IMR-90 (cell line): Measurements from ENCODE around the gene VPS33A. TPM values are rescaled to one million over a fixed set of nuclear protein-coding genes. Genes with fewer than 3 reads are reported as not detected.

Experiments used
- ATAC-seq: fragments of 200-7000 bp; cut with Tn5 transposase; 2 replicates; pipeline ENCODE4 v1.9.1; 2020; ENCODE audit warnings: low read depth, mild to moderate bottlenecking, moderate library complexity
- BruUV-seq: library from RNA; stranded (reverse); fragments of 400-500 nt; replicated peaks from 2 replicates; lab custom pipeline; 2021; lab: Mats Ljungman, UMichigan
- CTCF ChIA-PET: fragments of 300-600 bp; formaldehyde crosslinking; extraction: SDS; loops from one replicate; lab custom pipeline; 2021; ENCODE audit warnings: antibody characterized with exemption; lab: Yijun Ruan, JAX
- POLR2A ChIA-PET: fragments of 300-600 bp; sonication (Branson Sonifier 250); formaldehyde crosslinking; loops from one replicate; lab custom pipeline; 2022; ENCODE audit warnings: antibody characterized with exemption; ENCODE audit not compliant: unreplicated experiment; lab: Charles Lee
- DNase-seq: peaks from one replicate; pipeline ENCODE4 v3.0.0; 2013
- H2AFZ ChIP-seq: replicated peaks from 2 replicates; pipeline ENCODE3; 2013; ENCODE audit warnings: low read length, mild to moderate bottlenecking; ENCODE audit not compliant: poor library complexity
- H2AK5ac ChIP-seq: 2 replicates; pipeline ENCODE4 v1.6.1; 2013; ENCODE audit warnings: low read depth, low read length, inconsistent platforms
- H2AK9ac ChIP-seq: replicated peaks from 2 replicates; pipeline ENCODE3; 2013; ENCODE audit warnings: mild to moderate bottlenecking, low read depth, low read length, moderate library complexity; ENCODE audit not compliant: poor library complexity
- H2BK120ac ChIP-seq: 2 replicates; pipeline ENCODE4 v1.6.1; 2013; ENCODE audit warnings: low read depth, low read length, inconsistent platforms
- H2BK15ac ChIP-seq: 3 replicates; pipeline ENCODE4 v1.6.1; 2013; ENCODE audit warnings: low read depth, low read length, inconsistent platforms
- H2BK20ac ChIP-seq: 2 replicates; pipeline ENCODE4 v1.6.1; 2013; ENCODE audit warnings: low read depth, mild to moderate bottlenecking, inconsistent platforms, low read length, moderate library complexity
- H2BK5ac ChIP-seq: 2 replicates; pipeline ENCODE4 v1.6.1; 2013; ENCODE audit warnings: mild to moderate bottlenecking, low read depth, low read length, inconsistent platforms; ENCODE audit not compliant: poor library complexity, severe bottlenecking
- H3K14ac ChIP-seq: replicated peaks from 2 replicates; pipeline ENCODE4 v1.6.1; 2013; ENCODE audit warnings: low read depth, low read length, inconsistent platforms
- H3K18ac ChIP-seq: 2 replicates; pipeline ENCODE4 v1.6.1; 2013; ENCODE audit warnings: low read depth, low read length, control low read depth
- H3K23ac ChIP-seq: 2 replicates; pipeline ENCODE4 v1.6.1; 2013; ENCODE audit warnings: low read depth, low read length, inconsistent platforms
- H3K27ac ChIP-seq: 2 replicates; pipeline ENCODE4 v1.5.1; 2013; ENCODE audit warnings: mild to moderate bottlenecking, control low read depth, low read length; ENCODE audit not compliant: insufficient read depth
- H3K27me3 ChIP-seq: 2 replicates; pipeline ENCODE4 v1.6.1; 2013; ENCODE audit warnings: low read length; ENCODE audit not compliant: control insufficient read depth, insufficient read depth
- H3K36me3 ChIP-seq: 2 replicates; pipeline ENCODE4 v1.6.1; 2013; ENCODE audit warnings: low read length, mixed read lengths; ENCODE audit not compliant: control insufficient read depth, insufficient read depth
- H3K4ac ChIP-seq: 2 replicates; pipeline ENCODE4 v1.6.1; 2013; ENCODE audit warnings: low read depth, low read length, inconsistent platforms
- H3K4me1 ChIP-seq: 2 replicates; pipeline ENCODE4 v1.6.1; 2013; ENCODE audit warnings: low read length, mixed read lengths; ENCODE audit not compliant: control insufficient read depth, insufficient read depth
- H3K4me2 ChIP-seq: 2 replicates; pipeline ENCODE4 v1.6.1; 2013; ENCODE audit warnings: low read depth, mild to moderate bottlenecking, control low read depth, low read length, moderate library complexity
- H3K4me3 ChIP-seq: 2 replicates; pipeline ENCODE4 v1.5.1; 2013; ENCODE audit warnings: low read depth, mild to moderate bottlenecking, control low read depth, low read length, moderate library complexity; ENCODE audit not compliant: insufficient read depth
- H3K56ac ChIP-seq: 2 replicates; pipeline ENCODE4 v1.6.1; 2013; ENCODE audit warnings: low read length, inconsistent platforms; ENCODE audit not compliant: insufficient read depth; ENCODE audit errors: extremely low read depth
- H3K79me1 ChIP-seq, 2 experiments: 2 replicates each; pipeline ENCODE4 v1.6.1; 2013; ENCODE audit warnings: low read length in 2 of 2, inconsistent platforms in 1 of 2, low read depth in 1 of 2
- H3K9ac ChIP-seq: 2 replicates; pipeline ENCODE4 v1.6.1; 2013; ENCODE audit warnings: low read depth, low read length, control low read depth
- H3K9me1 ChIP-seq: 2 replicates; pipeline ENCODE4 v1.6.1; 2013; ENCODE audit warnings: low read length, inconsistent platforms; ENCODE audit not compliant: insufficient read depth
- H3K9me3 ChIP-seq: 2 replicates; pipeline ENCODE4 v1.6.1; 2013; ENCODE audit warnings: low read length; ENCODE audit not compliant: control insufficient read depth, insufficient read depth
- H4K20me1 ChIP-seq: 2 replicates; pipeline ENCODE4 v1.6.1; 2013; ENCODE audit warnings: low read length, inconsistent platforms; ENCODE audit not compliant: insufficient read depth
- H4K5ac ChIP-seq: 2 replicates; pipeline ENCODE4 v1.6.1; 2013; ENCODE audit warnings: mild to moderate bottlenecking, low read depth, low read length, control low read depth
- H4K8ac ChIP-seq, 2 experiments: 2 replicates each; pipeline ENCODE4 v1.6.1; 2013; ENCODE audit warnings: low read depth in 2 of 2, low read length in 2 of 2, control low read depth in 1 of 2, inconsistent platforms in 1 of 2
- H4K91ac ChIP-seq: 2 replicates; pipeline ENCODE4 v1.6.1; 2013; ENCODE audit warnings: low read depth, low read length, inconsistent platforms; ENCODE audit not compliant: insufficient read depth
- SMC3 ChIP-seq: fragments of 150-350 bp; IDR thresholded peaks from 2 replicates; pipeline ENCODE4 v1.6.1; 2016; ENCODE audit warnings: low read depth, mild to moderate bottlenecking, antibody characterized with exemption, low read length, moderate library complexity
- WGBS, 2 experiments: methylation state at CpG; one replicate each; pipeline versions ENCODE4 v1.1.5 to v1.1.7; 2013; ENCODE audit warnings: missing lambda C conversion rate in 2 of 2; ENCODE audit not compliant: insufficient read length in 1 of 2; ENCODE audit errors: extremely low coverage in 2 of 2; 5-methylcytosine and 5-hydroxymethylcytosine counted together
- dilution Hi-C: fragments of 300-500 bp; cut with HindIII; formaldehyde crosslinking; loops from one replicate; pipeline ENCODE4 v1.14.3; 2018; ENCODE audit warnings: low sequenced_read_pairs; ENCODE audit not compliant: unreplicated experiment
- in situ Hi-C: fragments of 300-500 bp; cut with MboI; formaldehyde crosslinking; loops from 3 replicates; pipeline ENCODE4 v1.14.3; 2019; ENCODE audit warnings: low sequenced_read_pairs, inconsistent platforms, mixed read lengths
- intact Hi-C: fragments of 100-400 bp; cut with micrococcal nuclease; formaldehyde crosslinking; loops from 2 replicates; pipeline ENCODE4 v1.10.0; 2022
- polyA plus RNA-seq, 3 experiments: library from polyadenylated mRNA; depleted of rRNA; stranded (reverse); fragments of >200 nt; gene quantifications; 2 replicates each; pipeline ENCODE4 v1.2.3, GENCODE V29; 2012; ENCODE audit warnings: low replicate concordance in 1 of 3
- total RNA-seq: library from RNA; depleted of rRNA; stranded (reverse); fragments of >200 nt; gene quantifications from 2 replicates; pipeline ENCODE4 v1.2.3, GENCODE V29; 2012
- TF ChIP-seq, protein P1 (sequence below): fragments of 150-350 bp; IDR thresholded peaks from 2 replicates; pipeline ENCODE4 v1.6.1; 2016; ENCODE audit warnings: low read depth, mild to moderate bottlenecking, low read length, moderate library complexity, borderline replicate concordance

VPS33A gene
- total and polyA plus RNA-seq, 2 of the 4 experiments (the other 2 are of a cell fraction) = 14.0 to 20.3 TPM

DNA sequence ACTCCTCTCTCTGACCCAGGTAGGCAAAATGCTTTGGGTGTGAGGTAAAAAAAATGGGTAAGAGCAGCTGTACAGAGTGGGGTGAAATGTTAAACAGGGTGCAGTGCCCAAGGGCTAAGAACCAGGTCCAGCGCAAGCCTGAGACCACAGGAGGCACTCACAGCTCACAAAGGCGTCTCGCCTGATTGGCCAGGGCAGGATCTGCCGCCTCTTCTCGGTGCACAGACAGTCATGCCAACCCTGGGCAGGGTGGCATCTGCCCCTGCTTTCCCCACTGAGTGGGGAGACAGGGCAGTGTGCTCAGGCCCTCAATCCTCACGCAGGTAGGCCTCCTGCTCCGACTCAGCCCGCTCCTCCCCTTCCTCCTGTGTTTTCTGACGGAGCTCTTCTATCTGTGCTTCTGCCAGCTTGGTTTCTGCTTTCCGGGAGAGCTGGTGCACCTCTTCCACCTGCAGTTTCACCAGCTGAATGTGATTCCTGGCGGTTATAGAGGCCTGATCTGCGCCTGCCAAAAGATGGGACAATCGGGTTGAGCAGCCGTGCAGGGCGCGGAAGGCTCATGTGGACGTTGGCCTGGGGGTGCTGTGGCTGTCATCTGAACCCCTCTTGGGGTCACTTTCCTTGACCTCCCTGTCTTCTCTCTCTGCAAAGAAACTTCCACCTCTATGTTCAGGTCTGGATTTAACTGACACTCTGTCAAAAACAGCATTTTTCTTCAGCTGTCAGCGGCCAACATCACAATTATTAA is 58.0 kb downstream of the VPS33A start:
- Histone ChIP-seq H3K4me2 (no peak overlapping the region), H3K4me1 (no peaks in the 10 kb centered on the region), H3K23ac (no peak overlapping the region), H3K9ac (no peak overlapping the region), H3K9me1 (no peaks in the 10 kb centered on the region; the same call in 1 of the 2 replicates), H4K20me1 (peaks cover 18% of the 10 kb centered on the region), H2BK120ac (no peak overlapping the region), H3K9me3 (no peaks in the 10 kb centered on the region), H2BK5ac (no peak overlapping the region), H2BK20ac (no peak overlapping the region), H3K4me3 (no peak overlapping the region), H3K36me3 (peaks cover 35% of the 10 kb centered on the region), H4K5ac (no peak overlapping the region), H4K8ac (no peak overlapping the region), H3K18ac (no peak overlapping the region), H3K27ac (no peak overlapping the region), H2AK9ac (no peak overlapping the region), H3K56ac (no peak overlapping the region), H3K4ac (no peak overlapping the region), H2AFZ (no peak overlapping the region), H4K91ac (no peak overlapping the region), H2BK15ac (no peak overlapping the region), H3K27me3 (peaks cover 20% of the 10 kb centered on the region), H3K79me1 (peaks cover 0 to 4% of the 10 kb centered on the region in 2 experiments; a peak in 1 of 4 replicates), H3K14ac (no peak overlapping the region), H2AK5ac (no peak overlapping the region)
- in situ Hi-C loops (no loop called here), intact Hi-C loops (no loop called here), dilution Hi-C loops (no loop called here)
- ATAC-seq = no peak
- no peak for DNase-seq
- WGBS, 2 experiments = 77% methylated on average over 5 of the region's 18 CpGs; no CpG with 5 or more reads in 1 of the 2 experiments
- TSS peak; percentile 83 for BruUV-seq
- no peak for TF ChIP-seq SMC3
- TF ChIP-seq, protein P1, sequence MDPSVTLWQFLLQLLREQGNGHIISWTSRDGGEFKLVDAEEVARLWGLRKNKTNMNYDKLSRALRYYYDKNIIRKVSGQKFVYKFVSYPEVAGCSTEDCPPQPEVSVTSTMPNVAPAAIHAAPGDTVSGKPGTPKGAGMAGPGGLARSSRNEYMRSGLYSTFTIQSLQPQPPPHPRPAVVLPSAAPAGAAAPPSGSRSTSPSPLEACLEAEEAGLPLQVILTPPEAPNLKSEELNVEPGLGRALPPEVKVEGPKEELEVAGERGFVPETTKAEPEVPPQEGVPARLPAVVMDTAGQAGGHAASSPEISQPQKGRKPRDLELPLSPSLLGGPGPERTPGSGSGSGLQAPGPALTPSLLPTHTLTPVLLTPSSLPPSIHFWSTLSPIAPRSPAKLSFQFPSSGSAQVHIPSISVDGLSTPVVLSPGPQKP = no peak
- POLR2A ChIA-PET = interaction anchor here (0.6 kb wide), 1 partner anchor 31 kb away, joined by 10 read pairs; no protein-coding TSS in a partner anchor
- CTCF ChIA-PET = interaction anchor here (0.6 kb wide), 1 partner anchor 722 kb away, joined by 3 read pairs; no protein-coding TSS in a partner anchor
